Stimulated activated memory B cell treated with anti-CD40 and anti-IgM and Interleukin-4, amounts not matched to agents 10 μg/mL and 1 μg/mL and 100 μg/mL, for 72 hours (primary cell): ENCODE data around the gene TSPAN15.
A peak's percentile ranks its signal among the peaks of the same experiment; 100 is the strongest.
"Not testable (repeated sequence)": the region's sequence is repeated elsewhere in the genome, so short reads cannot be mapped to it uniquely, and the experiment has no call there.

Source experiments
- ATAC-seq: fragments of 150-1000 bp; cut with Tn5 transposase; 2 replicates; pipeline ENCODE4 v1.10.0; 2021
- H3K27ac Mint-ChIP-seq: one replicate; pipeline ENCODE4 v1.8.0; 2022; ENCODE audit warnings: mild to moderate bottlenecking, mixed read lengths
- H3K27me3 Mint-ChIP-seq: one replicate; pipeline ENCODE4 v1.8.0; 2022; ENCODE audit warnings: mixed read lengths
- H3K36me3 Mint-ChIP-seq: one replicate; pipeline ENCODE4 v1.8.0; 2022; ENCODE audit warnings: mixed read lengths
- H3K4me1 Mint-ChIP-seq: one replicate; pipeline ENCODE4 v1.8.0; 2022; ENCODE audit warnings: mixed read lengths
- H3K4me3 Mint-ChIP-seq: one replicate; pipeline ENCODE4 v1.8.0; 2022; ENCODE audit warnings: mild to moderate bottlenecking, moderate library complexity, mixed read lengths
- H3K9me3 Mint-ChIP-seq: one replicate; pipeline ENCODE4 v1.8.0; 2022; ENCODE audit warnings: mixed read lengths

TSPAN15 gene

GRCh38 chr10:69504576-69505250 lies 53.4 kb downstream of the TSPAN15 start:
- Mint-ChIP-seq H3K27ac (no peak overlapping the region), H3K9me3 (no peaks in the 10 kb centered on the region), H3K27me3 (peaks cover 38% of the 10 kb centered on the region), H3K4me1 (peaks cover 8% of the 10 kb centered on the region), H3K4me3 (no peak overlapping the region), H3K36me3 (no peaks in the 10 kb centered on the region)
- peak; percentile 2 for ATAC-seq

DNA sequence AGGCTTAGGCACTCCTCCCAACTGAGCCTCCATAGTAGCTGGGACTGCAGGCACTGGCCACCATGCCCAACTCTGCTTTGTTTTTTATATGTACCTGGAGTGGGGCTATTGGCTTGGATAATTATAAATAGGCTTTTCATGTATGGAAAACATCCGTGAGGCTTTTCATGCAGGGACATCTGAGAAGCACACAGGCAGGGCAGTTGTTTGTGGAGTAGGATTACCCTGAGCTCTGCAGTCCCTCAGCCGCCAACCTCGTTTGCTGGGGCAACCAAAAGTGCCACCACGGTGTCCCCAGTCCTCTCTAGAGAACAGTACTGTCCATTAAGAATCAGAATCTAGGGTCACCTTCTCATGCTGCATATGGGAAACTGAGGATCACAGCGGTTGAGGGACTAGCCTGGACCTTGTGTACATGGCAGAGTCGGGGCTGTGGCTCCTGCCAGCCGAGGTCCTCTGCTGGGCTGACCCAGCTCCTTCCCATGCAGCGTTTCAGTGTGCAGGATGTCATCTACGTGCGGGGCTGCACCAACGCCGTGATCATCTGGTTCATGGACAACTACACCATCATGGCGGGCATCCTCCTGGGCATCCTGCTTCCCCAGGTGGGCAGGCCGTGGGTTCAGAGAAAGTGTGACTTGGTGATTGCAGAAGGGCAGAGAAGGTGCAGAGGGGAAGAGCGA lies 54.5 kb downstream of the TSPAN15 start:
- H3K27me3 Mint-ChIP-seq, result peaks cover 36% of the 10 kb centered on the region
- no peaks in the 10 kb centered on the region for H3K9me3 Mint-ChIP-seq
- no peak overlapping the region for H3K4me3 Mint-ChIP-seq
- H3K36me3 Mint-ChIP-seq, result no peaks in the 10 kb centered on the region
- H3K27ac Mint-ChIP-seq, result no peak overlapping the region
- ATAC-seq, result no peak
- H3K4me1 Mint-ChIP-seq, result peaks cover 8% of the 10 kb centered on the region

- Mint-ChIP-seq H3K4me1 (peaks cover 8% of the 10 kb centered on the region), H3K9me3 (no peaks in the 10 kb centered on the region), H3K36me3 (no peaks in the 10 kb centered on the region), H3K4me3 (no peak overlapping the region), H3K27me3 (peaks cover 43% of the 10 kb centered on the region), H3K27ac (no peak overlapping the region)
- ATAC-seq, result no peak
These were observed 55.2 kb downstream of the TSPAN15 start for GRCh38 chr10:69506487-69506833.

- H3K36me3 Mint-ChIP-seq, result no peaks in the 10 kb centered on the region
- peaks cover 8% of the 10 kb centered on the region for H3K4me1 Mint-ChIP-seq
- H3K4me3 Mint-ChIP-seq, result peak overlapping the region; percentile 63
- H3K27ac Mint-ChIP-seq, result peak overlapping the region; percentile 70
- H3K27me3 Mint-ChIP-seq, result peaks cover 49% of the 10 kb centered on the region
- no peak for ATAC-seq
- H3K9me3 Mint-ChIP-seq, result no peaks in the 10 kb centered on the region
These were observed 55.8 kb downstream of the TSPAN15 start for GRCh38 chr10:69506834-69507713.

DNA sequence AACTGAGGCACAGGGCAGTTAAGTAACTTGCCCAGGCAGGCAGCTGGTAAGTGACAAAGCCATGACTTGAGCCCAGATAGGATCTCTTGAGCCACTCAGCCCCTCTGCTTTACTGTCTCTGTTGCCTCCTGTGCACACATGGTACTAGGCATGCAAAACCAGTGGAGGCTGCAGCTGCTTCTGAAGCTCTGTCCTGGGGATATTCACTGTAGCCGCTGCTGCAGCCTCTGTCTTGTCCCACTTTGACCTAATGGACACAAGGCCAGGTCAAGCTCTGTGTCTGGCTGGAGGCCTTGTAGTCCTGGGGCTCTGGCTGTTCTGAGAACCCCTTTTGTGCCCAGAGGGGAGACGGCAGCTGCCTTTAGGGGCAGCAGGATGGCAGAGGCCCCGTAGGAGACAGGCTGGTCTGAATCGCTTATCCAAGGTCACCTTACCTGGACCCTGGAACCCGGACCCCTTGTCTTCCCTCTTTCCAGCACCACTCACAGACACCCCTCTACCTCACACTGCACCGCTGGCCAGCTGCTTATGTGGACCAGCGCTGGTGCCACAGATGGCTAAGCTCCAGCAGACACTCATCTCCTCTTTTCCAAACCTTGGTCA lies 57.6 kb downstream of the TSPAN15 start:
- no peak overlapping the region for H3K27ac Mint-ChIP-seq
- peaks cover 43% of the 10 kb centered on the region for H3K27me3 Mint-ChIP-seq
- peaks cover 8% of the 10 kb centered on the region for H3K4me1 Mint-ChIP-seq
- ATAC-seq, result no peak
- no peaks in the 10 kb centered on the region for H3K9me3 Mint-ChIP-seq
- H3K4me3 Mint-ChIP-seq, result no peak overlapping the region
- H3K36me3 Mint-ChIP-seq, result no peaks in the 10 kb centered on the region

- Mint-ChIP-seq H3K36me3 (no peaks in the 10 kb centered on the region), H3K27ac (no peak overlapping the region), H3K4me1 (peaks cover under 1% of the 10 kb centered on the region), H3K27me3 (peaks cover 64% of the 10 kb centered on the region), H3K4me3 (no peak overlapping the region), H3K9me3 (no peaks in the 10 kb centered on the region)
- ATAC-seq, result no peak
These were observed 61.6 kb downstream of the TSPAN15 start for GRCh38 chr10:69512901-69513300.

GRCh38 chr10:69513617-69514016 lies 62.4 kb downstream of the TSPAN15 start:
- no peaks in the 10 kb centered on the region for H3K4me1 Mint-ChIP-seq
- H3K9me3 Mint-ChIP-seq, result no peaks in the 10 kb centered on the region
- no peaks in the 10 kb centered on the region for H3K36me3 Mint-ChIP-seq
- H3K27ac Mint-ChIP-seq, result no peak overlapping the region
- no peak overlapping the region for H3K4me3 Mint-ChIP-seq
- no peak for ATAC-seq
- H3K27me3 Mint-ChIP-seq, result peaks cover 68% of the 10 kb centered on the region

DNA sequence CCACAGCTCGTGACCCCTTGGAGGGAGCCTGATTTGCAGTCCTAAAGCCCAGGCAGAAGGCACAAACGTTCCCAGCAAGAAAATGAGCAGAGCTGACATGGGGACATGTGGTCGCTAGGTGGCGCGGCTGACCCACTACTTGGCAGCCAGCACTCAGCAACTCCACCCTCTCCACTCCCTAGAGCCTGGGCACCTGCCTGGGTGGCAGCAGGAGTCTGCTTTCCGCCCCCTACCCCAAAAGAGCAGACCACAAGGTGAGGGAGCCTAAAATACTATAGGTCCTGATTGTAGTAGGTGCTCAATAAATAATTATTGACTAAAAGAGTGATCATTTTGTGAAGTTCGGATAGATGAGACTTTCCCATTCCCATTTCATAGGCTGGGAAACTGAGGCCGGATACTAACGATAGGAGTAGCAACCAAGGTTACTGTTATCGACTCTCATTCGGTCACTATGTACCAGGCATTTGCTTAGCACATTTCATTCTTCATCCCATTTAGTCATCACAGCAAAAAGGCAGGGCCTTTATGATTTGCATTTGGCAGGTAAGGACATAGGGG lies 64.5 kb downstream of the TSPAN15 start:
- Mint-ChIP-seq H3K27me3 (peaks cover 76% of the 10 kb centered on the region), H3K9me3 (no peaks in the 10 kb centered on the region), H3K4me3 (no peak overlapping the region), H3K27ac (no peak overlapping the region), H3K36me3 (no peaks in the 10 kb centered on the region), H3K4me1 (no peaks in the 10 kb centered on the region)
- ATAC-seq, result peak; percentile 90

- peak; percentile 83 for ATAC-seq
- Mint-ChIP-seq H3K36me3 (no peaks in the 10 kb centered on the region), H3K4me1 (no peaks in the 10 kb centered on the region)
These were observed 65.1 kb downstream of the TSPAN15 start for GRCh38 chr10:69516316-69516715.

GRCh38 chr10:69516796-69517195 lies 65.5 kb downstream of the TSPAN15 start:
- no peak overlapping the region for H3K4me3 Mint-ChIP-seq
- no peak overlapping the region for H3K27ac Mint-ChIP-seq
- no peaks in the 10 kb centered on the region for H3K4me1 Mint-ChIP-seq
- H3K36me3 Mint-ChIP-seq, result no peaks in the 10 kb centered on the region
- H3K9me3 Mint-ChIP-seq, result no peaks in the 10 kb centered on the region
- no peak for ATAC-seq
- H3K27me3 Mint-ChIP-seq, result peaks cover 66% of the 10 kb centered on the region

More at GRCh38 chr10:69516316-69516715, 65.1 kb downstream of the TSPAN15 start:
- Mint-ChIP-seq H3K9me3 (no peaks in the 10 kb centered on the region), H3K27ac (no peak overlapping the region), H3K4me3 (no peak overlapping the region), H3K27me3 (peaks cover 71% of the 10 kb centered on the region)

- H3K27me3 Mint-ChIP-seq, result peaks cover 63% of the 10 kb centered on the region
- H3K4me1 Mint-ChIP-seq, result no peaks in the 10 kb centered on the region
- no peaks in the 10 kb centered on the region for H3K9me3 Mint-ChIP-seq
- H3K36me3 Mint-ChIP-seq, result no peaks in the 10 kb centered on the region
- no peak overlapping the region for H3K27ac Mint-ChIP-seq
- H3K4me3 Mint-ChIP-seq, result no peak overlapping the region
- no peak for ATAC-seq
These were observed 66.1 kb downstream of the TSPAN15 start for GRCh38 chr10:69517271-69517848.

GRCh38 chr10:69527961-69528360 lies 76.7 kb downstream of the TSPAN15 start:
- Mint-ChIP-seq H3K27ac (no peak overlapping the region), H3K27me3 (peaks cover 53% of the 10 kb centered on the region), H3K4me1 (no peaks in the 10 kb centered on the region), H3K9me3 (no peaks in the 10 kb centered on the region), H3K4me3 (no peak overlapping the region), H3K36me3 (no peaks in the 10 kb centered on the region)
- no peak for ATAC-seq

DNA sequence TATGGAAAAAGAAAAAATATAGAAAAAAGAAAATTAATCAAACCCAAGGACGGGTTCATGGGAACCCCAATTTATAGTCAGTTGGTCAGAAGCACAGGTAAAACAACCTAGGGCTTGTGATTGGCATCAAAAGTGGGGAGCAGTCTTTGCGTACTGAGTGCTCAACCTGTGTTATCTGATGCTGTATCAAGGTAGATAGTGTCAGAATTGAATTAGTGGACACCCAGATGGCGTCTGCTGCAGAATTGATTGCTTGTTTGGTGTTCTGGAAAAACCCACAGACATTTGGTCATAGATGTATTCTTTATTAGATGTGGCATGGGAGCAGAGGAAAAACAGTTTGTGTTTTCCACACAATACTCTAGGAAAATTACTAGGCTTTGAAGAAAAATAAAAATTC lies 82.4 kb downstream of the TSPAN15 start:
- peaks cover 54% of the 10 kb centered on the region for H3K27me3 Mint-ChIP-seq
- no peaks in the 10 kb centered on the region for H3K36me3 Mint-ChIP-seq

GRCh38 chr10:69536521-69536920 lies 85.3 kb downstream of the TSPAN15 start:
- peaks cover 24% of the 10 kb centered on the region for H3K9me3 Mint-ChIP-seq
- not testable (repeated sequence) for H3K27ac Mint-ChIP-seq, H3K4me1 Mint-ChIP-seq, H3K36me3 Mint-ChIP-seq, ATAC-seq, H3K4me3 Mint-ChIP-seq
- H3K27me3 Mint-ChIP-seq, result peaks cover 43% of the 10 kb centered on the region

More for the DNA sequence above, 82.4 kb downstream of the TSPAN15 start:
- no peak overlapping the region for H3K27ac Mint-ChIP-seq
- no peak overlapping the region for H3K4me3 Mint-ChIP-seq
- no peak for ATAC-seq
- H3K4me1 Mint-ChIP-seq, result no peaks in the 10 kb centered on the region
- H3K9me3 Mint-ChIP-seq, result peaks cover 9% of the 10 kb centered on the region
